Lung (tissue), 12 donors: ENCODE measurements around the gene CPXM2. TPM values are rescaled to one million over a fixed set of nuclear protein-coding genes. Genes with fewer than 3 reads are reported as not detected.

ENCODE experiments used
- ATAC-seq: fragments of 200-7000 bp; cut with Tn5 transposase; one replicate; pipeline ENCODE4 v1.9.1; 2020; ENCODE audit warnings: moderate number of reproducible peaks; ENCODE audit not compliant: insufficient read depth, low FRiP score
- DNase-seq, 3 donors: peaks; one replicate each; pipeline ENCODE4 v3.0.0-alpha.2; 2013 to 2017
- H3K27ac ChIP-seq, 2 donors: one replicate each; pipeline ENCODE4 v1.5.1; 2013; ENCODE audit warnings: mild to moderate bottlenecking in 2 of 2, moderate library complexity in 2 of 2, control low read depth in 1 of 2, inconsistent platforms in 1 of 2, low read depth in 1 of 2, low read length in 1 of 2
- H3K27me3 ChIP-seq, 3 donors: one replicate each; pipeline ENCODE4 v1.5.1; 2013; ENCODE audit warnings: low read length in 2 of 3; ENCODE audit not compliant: control insufficient read depth in 3 of 3, insufficient read depth in 3 of 3
- H3K36me3 ChIP-seq, 4 donors: one replicate each; pipeline ENCODE4 v1.5.1; 2013; ENCODE audit warnings: low read length in 4 of 4, mild to moderate bottlenecking in 1 of 4, moderate library complexity in 1 of 4; ENCODE audit not compliant: control insufficient read depth in 4 of 4, insufficient read depth in 4 of 4
- H3K4me1 ChIP-seq, 5 donors: one replicate each; pipeline ENCODE4 v1.5.1; 2013; ENCODE audit warnings: low read length in 5 of 5, mild to moderate bottlenecking in 2 of 5, moderate library complexity in 1 of 5; ENCODE audit not compliant: control insufficient read depth in 5 of 5, insufficient read depth in 5 of 5
- H3K4me3 ChIP-seq: one replicate; pipeline ENCODE4 v1.5.1; 2013; ENCODE audit warnings: mild to moderate bottlenecking, control low read depth, moderate library complexity
- H3K9ac ChIP-seq, 2 donors: one replicate each; pipeline ENCODE4 v1.5.1; 2013; ENCODE audit warnings: low read length in 2 of 2, control low read depth in 1 of 2; ENCODE audit not compliant: insufficient read depth in 1 of 2
- H3K9me3 ChIP-seq, 4 donors: one replicate each; pipeline ENCODE4 v1.5.1; 2013; ENCODE audit warnings: low read length in 3 of 4, mild to moderate bottlenecking in 1 of 4, moderate library complexity in 1 of 4; ENCODE audit not compliant: control insufficient read depth in 4 of 4, insufficient read depth in 3 of 4
- WGBS, 2 donors: extraction: QIAGEN DNeasy Blood & Tissue Kit; methylation state at CpG; one replicate each; pipeline ENCODE4 v1.1.7; 2013; 5-methylcytosine and 5-hydroxymethylcytosine counted together
- polyA plus RNA-seq, 2 donors: library from polyadenylated mRNA; stranded (reverse); fragments of 200-250 nt; gene quantifications; one replicate each; pipeline ENCODE4 v1.2.1, GENCODE V29; 2013
- total RNA-seq, 2 donors: library from RNA; depleted of rRNA in 1 of 2; stranded (reverse); fragments of >200 nt in 1 of 2; gene quantifications; one replicate each; pipeline ENCODE4 v1.2.1, GENCODE V29; 2014 to 2021
- TF ChIP-seq, protein P1 (sequence below): IDR thresholded peaks from 2 replicates; pipeline ENCODE4 v1.5.1; 2012; ENCODE audit warnings: mild to moderate bottlenecking; ENCODE audit errors: control extremely low read depth, extremely low read depth
- donor health status: control.
- donor health status: control.
- donor health status: Bipolar disorder and iron deficiency.
- donor health status: healthy.
- donor health status: DM: yes; HTN: yes; CAD: no.

CPXM2 gene
- total and polyA plus RNA-seq, 4 donors = 0.66 to 5.0 (median 2.1) TPM

DNA sequence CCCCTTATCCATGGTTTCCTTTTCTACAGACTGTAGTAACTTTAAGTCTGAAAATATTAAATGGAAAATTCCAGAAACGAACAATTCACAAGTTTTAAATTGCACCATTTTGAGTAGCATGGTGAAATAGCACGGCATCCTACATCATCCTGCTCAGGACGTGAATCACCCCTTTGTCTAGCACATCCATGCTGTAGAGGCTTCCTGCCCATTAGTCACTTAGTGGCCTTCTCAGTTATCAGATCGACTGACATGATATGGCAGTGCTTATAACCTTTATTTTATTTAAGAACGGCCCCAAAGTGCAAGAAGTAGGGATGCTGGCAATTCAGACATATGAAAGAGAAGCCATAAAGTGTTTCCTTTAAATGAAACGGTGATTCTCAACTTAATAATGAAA lies 82.7 kb downstream of the CPXM2 start:
- DNase-seq (no peak), ATAC-seq (peak; percentile 34)
- peaks cover 0 to 2% (median 0%) of the 10 kb centered on the region in 4 donors for H3K9me3 ChIP-seq
- H3K4me1 ChIP-seq = no peaks in the 10 kb centered on the region
- H3K36me3 ChIP-seq = no peaks in the 10 kb centered on the region
- no peak overlapping the region for H3K9ac ChIP-seq
- TF ChIP-seq, protein P1, sequence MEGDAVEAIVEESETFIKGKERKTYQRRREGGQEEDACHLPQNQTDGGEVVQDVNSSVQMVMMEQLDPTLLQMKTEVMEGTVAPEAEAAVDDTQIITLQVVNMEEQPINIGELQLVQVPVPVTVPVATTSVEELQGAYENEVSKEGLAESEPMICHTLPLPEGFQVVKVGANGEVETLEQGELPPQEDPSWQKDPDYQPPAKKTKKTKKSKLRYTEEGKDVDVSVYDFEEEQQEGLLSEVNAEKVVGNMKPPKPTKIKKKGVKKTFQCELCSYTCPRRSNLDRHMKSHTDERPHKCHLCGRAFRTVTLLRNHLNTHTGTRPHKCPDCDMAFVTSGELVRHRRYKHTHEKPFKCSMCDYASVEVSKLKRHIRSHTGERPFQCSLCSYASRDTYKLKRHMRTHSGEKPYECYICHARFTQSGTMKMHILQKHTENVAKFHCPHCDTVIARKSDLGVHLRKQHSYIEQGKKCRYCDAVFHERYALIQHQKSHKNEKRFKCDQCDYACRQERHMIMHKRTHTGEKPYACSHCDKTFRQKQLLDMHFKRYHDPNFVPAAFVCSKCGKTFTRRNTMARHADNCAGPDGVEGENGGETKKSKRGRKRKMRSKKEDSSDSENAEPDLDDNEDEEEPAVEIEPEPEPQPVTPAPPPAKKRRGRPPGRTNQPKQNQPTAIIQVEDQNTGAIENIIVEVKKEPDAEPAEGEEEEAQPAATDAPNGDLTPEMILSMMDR = no peak
- peaks cover 0 to 4% (median 0%) of the 10 kb centered on the region in 3 donors for H3K27me3 ChIP-seq
- WGBS, 2 donors = 55 to 58% methylated on average over 6 of the region's 6 CpGs
- H3K27ac ChIP-seq = no peak overlapping the region
- H3K4me3 ChIP-seq = no peak overlapping the region

DNA sequence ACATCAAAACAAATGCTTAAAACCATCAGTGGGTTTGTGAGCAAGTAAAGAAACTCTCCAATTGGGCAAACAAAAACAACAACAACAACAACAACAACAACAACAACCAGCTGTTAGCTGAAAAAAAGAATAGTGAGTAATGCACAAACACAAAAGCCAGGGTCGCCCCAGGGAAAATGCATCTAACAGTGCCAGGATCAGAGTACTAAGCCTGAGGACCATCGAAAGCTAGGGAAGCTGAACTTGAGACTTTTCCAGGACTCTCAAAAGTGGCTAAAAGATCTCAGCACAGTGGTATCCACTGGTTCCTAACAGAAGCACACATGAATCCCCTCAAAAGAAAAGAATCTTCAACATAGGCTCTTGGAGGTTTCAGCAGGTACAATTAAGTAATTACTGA lies 83.3 kb downstream of the CPXM2 start:
- WGBS, 2 donors = 80 to 86% methylated on average over 2 of the region's 2 CpGs

DNA sequence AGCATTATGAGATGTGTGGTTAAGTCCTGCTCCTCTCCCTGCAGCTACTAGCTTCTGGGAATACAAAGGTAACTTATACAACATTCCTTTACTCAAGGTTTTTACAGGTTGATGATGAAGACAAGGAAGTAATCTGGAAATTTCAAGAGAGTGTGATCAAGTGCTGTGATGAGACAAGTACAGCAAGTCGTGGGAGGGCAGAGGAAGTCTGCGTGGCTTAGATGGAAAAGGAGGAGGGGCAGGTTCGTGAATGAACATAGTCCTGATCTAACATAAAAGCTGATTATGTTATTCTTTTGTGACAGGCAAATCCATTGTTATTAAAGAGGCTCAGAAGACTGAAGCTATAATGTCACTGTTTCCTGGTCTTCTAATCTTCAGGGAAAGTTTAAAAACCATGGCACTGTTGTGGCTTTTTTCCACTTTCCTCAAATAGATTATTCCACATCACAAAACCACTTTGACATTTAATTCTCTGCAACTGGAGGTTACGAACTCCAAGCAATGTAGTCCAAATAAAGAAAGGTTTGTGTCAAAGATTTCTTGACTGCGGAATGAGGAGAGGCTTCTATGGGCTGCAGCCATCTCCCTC lies 84.1 kb downstream of the CPXM2 start:
- H3K9me3 ChIP-seq = no peaks in the 10 kb centered on the region
- no peaks in the 10 kb centered on the region for H3K36me3 ChIP-seq
- TF ChIP-seq, protein P1 = no peak
- H3K9ac ChIP-seq = no peak overlapping the region
- H3K4me1 ChIP-seq = no peaks in the 10 kb centered on the region
- H3K27ac ChIP-seq = no peak overlapping the region
- WGBS, 2 donors = 28% methylated on average over 5 of the region's 5 CpGs
- peaks cover 0 to 4% (median 0%) of the 10 kb centered on the region in 3 donors for H3K27me3 ChIP-seq
- no peak for DNase-seq
- ATAC-seq = no peak
- no peak overlapping the region for H3K4me3 ChIP-seq

More for the DNA sequence above, 83.3 kb downstream of the CPXM2 start:
- DNase-seq = no peak
- TF ChIP-seq, protein P1 = no peak
- H3K27ac ChIP-seq = no peak overlapping the region
- H3K4me3 ChIP-seq = no peak overlapping the region
- H3K36me3 ChIP-seq = no peaks in the 10 kb centered on the region
- H3K9ac ChIP-seq = no peak overlapping the region
- no peak for ATAC-seq
- H3K9me3 ChIP-seq = no peaks in the 10 kb centered on the region
- H3K4me1 ChIP-seq = no peaks in the 10 kb centered on the region
- H3K27me3 ChIP-seq = peaks cover 0 to 4% (median 0%) of the 10 kb centered on the region in 3 donors

DNA sequence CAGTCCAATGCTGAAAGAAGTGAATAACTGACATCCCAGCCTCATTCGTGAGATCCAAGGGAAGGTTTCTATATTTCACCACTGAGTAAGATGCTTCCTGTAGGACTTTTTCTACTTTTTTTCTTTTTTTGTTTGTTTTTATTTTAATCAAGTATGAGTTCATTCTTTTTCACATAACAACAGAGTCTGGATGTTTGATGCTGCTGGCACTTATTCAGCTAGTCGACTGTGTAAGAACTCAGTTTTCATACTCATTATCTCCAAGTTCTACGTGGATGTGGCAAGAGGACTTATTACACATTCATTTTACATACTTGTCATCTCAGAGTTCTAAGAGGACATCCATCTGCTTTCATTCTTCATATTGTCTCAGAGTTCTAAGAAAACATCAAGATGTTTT lies 86.9 kb downstream of the CPXM2 start:
- 71 to 76% methylated on average over 3 of the region's 3 CpGs for WGBS, 2 donors
- TF ChIP-seq, protein P1 = no peak
- no peak overlapping the region for H3K9ac ChIP-seq
- DNase-seq = no peak
- H3K36me3 ChIP-seq = no peaks in the 10 kb centered on the region
- peaks cover 0 to 3% (median 0%) of the 10 kb centered on the region in 4 donors for H3K9me3 ChIP-seq
- H3K4me3 ChIP-seq = no peak overlapping the region
- no peak overlapping the region for H3K27ac ChIP-seq
- peaks cover 0 to 1% (median 0%) of the 10 kb centered on the region in 5 donors for H3K4me1 ChIP-seq
- peaks cover 0 to 5% (median 4%) of the 10 kb centered on the region in 3 donors for H3K27me3 ChIP-seq
- no peak for ATAC-seq
